ENCODE results near the gene SOX21. TPM values are rescaled to one million over a fixed set of nuclear protein-coding genes. Genes with fewer than 3 reads are reported as not detected.

The SOX21 gene
- total RNA-seq, result not detected

DNA sequence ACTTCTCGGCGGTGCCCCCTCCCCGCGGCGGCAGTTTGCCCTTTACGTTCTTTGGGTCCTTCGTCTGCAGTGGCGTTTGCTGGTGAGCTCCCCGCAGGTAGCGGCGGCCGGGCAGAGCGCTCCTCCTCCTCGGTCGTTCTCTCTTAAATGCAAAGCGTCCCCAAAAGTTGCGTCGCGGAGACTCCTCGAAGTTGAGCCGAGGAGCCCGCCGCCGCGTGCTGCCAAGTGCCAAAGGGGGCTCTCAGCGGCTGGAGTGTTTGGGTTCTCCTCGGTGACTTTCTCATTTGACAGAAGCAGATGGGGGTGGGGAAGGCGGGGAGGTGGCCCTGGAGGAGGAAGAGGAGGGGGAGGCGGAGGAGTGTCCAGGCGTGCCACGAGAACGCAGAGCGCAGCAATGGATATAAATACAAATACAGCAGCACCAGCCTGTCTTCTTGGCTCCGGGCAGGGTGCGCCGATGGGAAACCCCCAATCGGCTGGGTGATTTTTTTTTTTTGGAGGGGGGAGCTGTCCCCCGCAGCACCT is at the start of gene SOX21:
Gene SOX21, minus strand, starts transcription at position 259 of the 525 bp plus-strand sequence. CDS start 496 bp downstream, outside the sequence.
- H3K27ac ChIP-seq, result no peak within 1 kb of the TSS
- TF ChIP-seq, protein P1, sequence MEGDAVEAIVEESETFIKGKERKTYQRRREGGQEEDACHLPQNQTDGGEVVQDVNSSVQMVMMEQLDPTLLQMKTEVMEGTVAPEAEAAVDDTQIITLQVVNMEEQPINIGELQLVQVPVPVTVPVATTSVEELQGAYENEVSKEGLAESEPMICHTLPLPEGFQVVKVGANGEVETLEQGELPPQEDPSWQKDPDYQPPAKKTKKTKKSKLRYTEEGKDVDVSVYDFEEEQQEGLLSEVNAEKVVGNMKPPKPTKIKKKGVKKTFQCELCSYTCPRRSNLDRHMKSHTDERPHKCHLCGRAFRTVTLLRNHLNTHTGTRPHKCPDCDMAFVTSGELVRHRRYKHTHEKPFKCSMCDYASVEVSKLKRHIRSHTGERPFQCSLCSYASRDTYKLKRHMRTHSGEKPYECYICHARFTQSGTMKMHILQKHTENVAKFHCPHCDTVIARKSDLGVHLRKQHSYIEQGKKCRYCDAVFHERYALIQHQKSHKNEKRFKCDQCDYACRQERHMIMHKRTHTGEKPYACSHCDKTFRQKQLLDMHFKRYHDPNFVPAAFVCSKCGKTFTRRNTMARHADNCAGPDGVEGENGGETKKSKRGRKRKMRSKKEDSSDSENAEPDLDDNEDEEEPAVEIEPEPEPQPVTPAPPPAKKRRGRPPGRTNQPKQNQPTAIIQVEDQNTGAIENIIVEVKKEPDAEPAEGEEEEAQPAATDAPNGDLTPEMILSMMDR (IDR thresholded peaks at IDR 0.05), result no peak
- H3K4me1 ChIP-seq, result peaks cover 5 to 21% of the 10 kb centered on the region in 2 donors
- H3K27me3 ChIP-seq, result peaks cover 28% of the 10 kb centered on the region
- H3K4me3 ChIP-seq, result peak within 1 kb of the TSS; percentile 35 to 43
- intact Hi-C loops (cut with DNase I), result no loop called here
- no peaks in the 10 kb centered on the region for H3K36me3 ChIP-seq
- H3K9me3 ChIP-seq, result no peaks in the 10 kb centered on the region
- no peak for DNase-seq (ENCODE audit: low spot score in 2 of 2)

DNA sequence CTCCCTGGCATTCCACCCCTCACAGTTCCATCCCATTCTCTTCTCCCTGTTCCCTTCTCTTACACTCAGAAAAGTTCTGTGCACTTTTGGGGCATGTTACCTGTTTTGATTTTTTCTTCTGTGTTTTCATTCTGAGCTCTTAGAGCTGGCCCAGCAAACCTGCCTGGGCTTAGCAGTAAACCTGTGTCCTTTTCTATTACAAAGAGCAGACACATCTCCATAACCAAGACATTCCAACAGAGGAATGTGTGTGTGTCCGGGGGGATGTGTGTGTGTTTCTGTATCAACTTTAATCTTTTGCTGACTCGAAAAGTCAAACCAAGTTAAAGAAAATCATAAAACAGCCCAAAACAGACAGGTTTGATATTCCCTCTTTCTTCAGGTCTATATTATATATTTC is 49.1 kb upstream of the SOX21 start:
- TF ChIP-seq, protein P1 (IDR thresholded peaks at IDR 0.05), result no peak
- H3K27me3 ChIP-seq, result no peaks in the 10 kb centered on the region
- intact Hi-C loops (cut with DNase I), result no loop called here
- H3K4me1 ChIP-seq, result no peaks in the 10 kb centered on the region
- H3K36me3 ChIP-seq, result no peaks in the 10 kb centered on the region
- no peak overlapping the region for H3K27ac ChIP-seq
- no peak overlapping the region for H3K4me3 ChIP-seq
- DNase-seq (ENCODE audit: low spot score in 2 of 2), result no peak
- no peaks in the 10 kb centered on the region for H3K9me3 ChIP-seq

DNA sequence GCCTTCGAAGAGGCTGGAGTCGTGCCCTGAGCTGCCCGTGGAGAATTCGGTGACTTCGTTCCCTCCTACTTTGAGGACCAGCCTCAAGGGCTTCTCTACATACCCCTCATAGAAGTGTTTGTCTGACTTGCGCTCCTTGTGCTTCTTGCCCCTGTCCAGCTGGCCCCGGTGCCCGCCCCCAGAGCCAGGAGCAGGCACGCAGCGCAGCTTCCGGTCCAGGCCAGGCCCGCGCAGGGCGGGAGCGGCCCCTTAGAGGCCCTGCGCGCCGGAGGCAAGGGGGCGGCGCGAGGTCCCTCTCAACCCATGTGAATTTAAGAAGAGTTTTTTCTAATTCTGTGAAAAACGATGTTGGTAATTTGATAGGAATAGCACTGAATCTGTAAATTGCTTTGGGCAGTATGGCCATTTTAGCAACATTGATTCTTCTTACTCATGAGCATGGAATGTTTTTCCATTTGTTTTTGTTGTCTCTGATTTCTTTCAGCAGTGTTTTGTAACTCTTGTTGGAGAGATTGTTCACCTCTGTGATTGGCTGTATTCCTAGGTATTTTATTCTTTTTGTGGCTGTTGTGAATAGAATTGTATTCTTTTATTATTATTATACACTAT is 46.9 kb upstream of the SOX21 start:
- Histone ChIP-seq H3K27me3 (no peaks in the 10 kb centered on the region), H3K4me3 (no peak overlapping the region), H3K4me1 (no peaks in the 10 kb centered on the region), H3K27ac (no peak overlapping the region), H3K36me3 (no peaks in the 10 kb centered on the region), H3K9me3 (no peaks in the 10 kb centered on the region)
- intact Hi-C loops (cut with DNase I), result no loop called here
- DNase-seq (ENCODE audit: low spot score in 2 of 2), result no peak
- TF ChIP-seq, protein P1 (IDR thresholded peaks at IDR 0.05), result no peak

DNA sequence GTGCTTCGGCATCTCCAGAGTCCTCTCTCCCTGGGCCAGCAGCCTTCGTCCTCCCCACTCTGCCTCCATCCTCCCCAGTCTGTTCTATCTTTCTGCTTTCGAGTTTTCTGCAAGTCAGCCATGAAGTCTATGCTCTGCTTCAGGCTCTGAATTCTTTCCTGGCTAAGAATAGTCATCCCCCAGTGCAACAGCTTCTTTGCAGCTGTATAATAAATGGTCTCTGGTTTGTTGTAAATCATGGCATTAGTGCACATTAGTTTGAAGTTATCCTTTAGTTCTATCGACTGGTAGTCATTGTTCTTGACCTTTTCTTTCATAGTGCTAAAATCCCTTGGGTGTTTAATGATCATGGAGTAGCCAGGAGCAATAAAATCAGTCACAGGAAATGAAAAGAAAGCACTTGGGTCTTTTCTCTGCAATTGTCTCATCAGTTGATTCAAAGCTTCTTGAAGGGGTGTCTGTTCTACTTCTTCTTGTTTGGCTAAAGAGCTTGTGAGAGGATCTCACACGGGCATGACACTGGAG is 46.2 kb upstream of the SOX21 start:
- no peak for DNase-seq (ENCODE audit: low spot score in 2 of 2)
- intact Hi-C loops (cut with DNase I), result no loop called here
- TF ChIP-seq, protein P1 (IDR thresholded peaks at IDR 0.05), result no peak

DNA sequence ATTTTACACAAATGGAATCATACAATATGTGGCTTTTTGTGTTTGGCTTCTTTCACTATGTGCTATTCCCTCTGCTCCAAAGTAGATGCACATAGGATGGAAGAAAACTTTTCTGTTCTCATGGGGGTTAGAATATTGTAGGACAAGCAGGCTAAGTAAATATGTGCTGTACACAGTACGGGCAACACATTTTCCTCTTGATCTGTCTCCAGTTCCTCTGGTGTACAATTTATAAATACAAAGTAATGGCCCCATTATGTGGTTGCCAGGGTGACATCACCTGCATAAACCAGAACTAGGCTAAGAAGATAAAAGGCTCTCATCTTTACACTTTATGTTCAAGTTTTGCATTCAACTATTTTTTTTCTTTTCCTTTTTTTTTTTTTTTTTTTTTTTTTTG is 41.0 kb upstream of the SOX21 start:
- Histone ChIP-seq H3K9me3 (no peaks in the 10 kb centered on the region), H3K4me1 (no peaks in the 10 kb centered on the region), H3K36me3 (no peaks in the 10 kb centered on the region), H3K27me3 (no peaks in the 10 kb centered on the region), H3K4me3 (no peak overlapping the region), H3K27ac (no peak overlapping the region)
- no peak for DNase-seq (ENCODE audit: low spot score in 2 of 2)
- intact Hi-C loops (cut with DNase I), result no loop called here
- TF ChIP-seq, protein P1 (IDR thresholded peaks at IDR 0.05), result no peak

More for the DNA sequence above, 46.2 kb upstream of the SOX21 start:
- Histone ChIP-seq H3K4me1 (no peaks in the 10 kb centered on the region), H3K36me3 (no peaks in the 10 kb centered on the region), H3K4me3 (no peak overlapping the region), H3K9me3 (no peaks in the 10 kb centered on the region), H3K27ac (no peak overlapping the region), H3K27me3 (no peaks in the 10 kb centered on the region)

All from ascending aorta (tissue), 2 donors.